ENCODE measurements around the gene DNM3. TPM values are rescaled to one million over a fixed set of nuclear protein-coding genes. Genes with fewer than 3 reads are reported as not detected.

Gene DNM3
- total RNA-seq, 1 donor from 2014 or later = 2.1 TPM

DNA sequence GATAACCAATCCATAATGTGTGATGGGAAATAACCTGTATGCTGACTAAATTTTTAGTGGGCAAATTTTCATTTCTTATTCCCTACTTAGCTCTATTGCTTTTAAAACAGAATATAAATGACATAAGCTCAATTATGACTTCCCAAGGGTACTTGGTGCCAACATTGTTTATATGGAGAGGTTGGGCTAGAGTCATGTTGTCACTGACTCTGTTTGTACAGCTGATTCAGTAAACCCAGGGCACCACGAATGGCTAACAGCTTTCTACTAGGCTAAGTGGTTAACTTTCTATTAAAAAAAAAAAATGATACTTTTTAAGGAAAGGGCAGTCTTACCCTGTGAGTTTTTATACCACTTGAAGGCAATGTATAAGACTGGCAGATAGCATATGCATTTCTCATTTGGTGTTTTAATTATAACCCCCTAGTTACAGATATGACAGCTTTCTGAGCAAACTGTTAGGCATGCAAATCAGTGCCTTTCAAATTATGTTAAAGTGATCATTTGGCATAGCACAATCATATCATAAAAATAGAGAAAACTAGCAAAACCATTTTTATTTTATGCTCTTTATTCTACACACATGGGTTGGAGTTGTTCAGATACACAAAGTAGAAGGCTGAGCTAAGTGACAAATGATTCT lies 147.1 kb downstream of the DNM3 start:
- no peak overlapping the region for H3K4me3 Mint-ChIP-seq
- H3K4me1 Mint-ChIP-seq = no peaks in the 10 kb centered on the region
- ATAC-seq (ENCODE audit: low read depth) (no peak), DNase-seq (no peak)
- ChIA-PET CTCF (interaction anchor here (0.7 to 10.5 kb wide), 6 partner anchors 10 to 739 kb away, joined by 3 to 160 read pairs (median 4); no protein-coding TSS in a partner anchor), POLR2A (no interaction called here)
- H3K36me3 Mint-ChIP-seq (ENCODE audit: low read depth) = no peaks in the 10 kb centered on the region
- no peaks in the 10 kb centered on the region for H3K9me3 Mint-ChIP-seq
- H3K27ac Mint-ChIP-seq = no peak overlapping the region
- intact Hi-C loops (cut with micrococcal nuclease) = no loop called here
- TF ChIP-seq, protein P1, sequence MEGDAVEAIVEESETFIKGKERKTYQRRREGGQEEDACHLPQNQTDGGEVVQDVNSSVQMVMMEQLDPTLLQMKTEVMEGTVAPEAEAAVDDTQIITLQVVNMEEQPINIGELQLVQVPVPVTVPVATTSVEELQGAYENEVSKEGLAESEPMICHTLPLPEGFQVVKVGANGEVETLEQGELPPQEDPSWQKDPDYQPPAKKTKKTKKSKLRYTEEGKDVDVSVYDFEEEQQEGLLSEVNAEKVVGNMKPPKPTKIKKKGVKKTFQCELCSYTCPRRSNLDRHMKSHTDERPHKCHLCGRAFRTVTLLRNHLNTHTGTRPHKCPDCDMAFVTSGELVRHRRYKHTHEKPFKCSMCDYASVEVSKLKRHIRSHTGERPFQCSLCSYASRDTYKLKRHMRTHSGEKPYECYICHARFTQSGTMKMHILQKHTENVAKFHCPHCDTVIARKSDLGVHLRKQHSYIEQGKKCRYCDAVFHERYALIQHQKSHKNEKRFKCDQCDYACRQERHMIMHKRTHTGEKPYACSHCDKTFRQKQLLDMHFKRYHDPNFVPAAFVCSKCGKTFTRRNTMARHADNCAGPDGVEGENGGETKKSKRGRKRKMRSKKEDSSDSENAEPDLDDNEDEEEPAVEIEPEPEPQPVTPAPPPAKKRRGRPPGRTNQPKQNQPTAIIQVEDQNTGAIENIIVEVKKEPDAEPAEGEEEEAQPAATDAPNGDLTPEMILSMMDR (IDR thresholded peaks at IDR 0.05) = no peak
- H3K27me3 Mint-ChIP-seq = no peaks in the 10 kb centered on the region

DNA sequence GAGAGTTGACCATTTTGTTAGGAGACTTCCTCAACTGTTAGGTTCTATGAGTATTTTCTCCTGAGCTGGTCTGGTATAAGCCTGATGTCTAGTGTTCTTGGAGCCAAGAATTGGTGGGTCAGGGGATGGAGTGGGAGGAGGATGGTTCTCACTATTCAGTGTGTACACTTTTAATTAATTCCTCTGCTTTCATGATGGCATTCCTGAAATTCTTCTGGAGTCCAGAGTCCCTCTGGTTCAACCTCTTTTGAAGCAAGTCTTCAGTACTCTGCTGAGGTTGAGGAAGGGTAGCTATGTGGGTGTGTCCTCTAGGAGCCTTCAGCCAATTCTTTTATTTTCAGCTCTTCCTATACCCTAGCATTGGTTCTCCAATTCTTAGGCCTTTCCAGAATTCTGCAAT lies 149.1 kb downstream of the DNM3 start:
- no peak overlapping the region for H3K27ac Mint-ChIP-seq

DNA sequence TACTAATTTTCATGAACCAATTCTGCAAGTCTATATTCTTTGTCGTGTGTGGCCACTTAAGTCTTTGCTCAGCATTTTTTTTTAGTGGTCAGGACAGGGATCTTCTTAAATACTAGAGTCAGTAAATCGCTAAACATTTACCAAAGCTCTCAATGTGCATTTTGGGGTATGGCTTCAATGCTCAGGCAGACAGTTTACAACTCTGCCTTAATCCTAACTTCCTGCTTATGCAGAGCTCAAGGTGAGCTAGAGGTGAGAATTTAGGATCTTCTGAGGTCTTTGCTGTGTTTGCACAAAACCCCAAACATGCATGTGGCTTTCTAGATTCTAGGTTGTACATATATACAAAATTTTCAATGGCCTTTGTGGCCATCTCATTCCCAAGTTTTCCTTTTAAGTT lies 153.0 kb downstream of the DNM3 start:
- Mint-ChIP-seq H3K36me3 (ENCODE audit: low read depth) (no peaks in the 10 kb centered on the region), H3K4me3 (no peak overlapping the region), H3K27me3 (no peaks in the 10 kb centered on the region), H3K9me3 (no peaks in the 10 kb centered on the region), H3K27ac (no peak overlapping the region), H3K4me1 (no peaks in the 10 kb centered on the region)
- ChIA-PET CTCF (no interaction called here), POLR2A (interaction anchor here (0.7 kb wide), 1 partner anchor 441 kb away, joined by 3 read pairs; no protein-coding TSS in a partner anchor)
- TF ChIP-seq, protein P1 (IDR thresholded peaks at IDR 0.05) = no peak
- no peak for ATAC-seq (ENCODE audit: low read depth)
- intact Hi-C loops (cut with micrococcal nuclease) = no loop called here
- DNase-seq = no peak

More for the DNA sequence above, 149.1 kb downstream of the DNM3 start:
- CTCF ChIA-PET = interaction anchor here (1.4 to 10.5 kb wide), 2 partner anchors 8 to 188 kb away, joined by 3 to 160 read pairs; no protein-coding TSS in a partner anchor
- POLR2A ChIA-PET = no interaction called here
- Mint-ChIP-seq H3K9me3 (no peaks in the 10 kb centered on the region), H3K4me3 (no peak overlapping the region), H3K36me3 (ENCODE audit: low read depth) (no peaks in the 10 kb centered on the region), H3K4me1 (no peaks in the 10 kb centered on the region), H3K27me3 (no peaks in the 10 kb centered on the region)
- no peak for ATAC-seq (ENCODE audit: low read depth)
- intact Hi-C loops (cut with micrococcal nuclease) = no loop called here
- TF ChIP-seq, protein P1 (IDR thresholded peaks at IDR 0.05) = no peak
- no peak for DNase-seq

DNA sequence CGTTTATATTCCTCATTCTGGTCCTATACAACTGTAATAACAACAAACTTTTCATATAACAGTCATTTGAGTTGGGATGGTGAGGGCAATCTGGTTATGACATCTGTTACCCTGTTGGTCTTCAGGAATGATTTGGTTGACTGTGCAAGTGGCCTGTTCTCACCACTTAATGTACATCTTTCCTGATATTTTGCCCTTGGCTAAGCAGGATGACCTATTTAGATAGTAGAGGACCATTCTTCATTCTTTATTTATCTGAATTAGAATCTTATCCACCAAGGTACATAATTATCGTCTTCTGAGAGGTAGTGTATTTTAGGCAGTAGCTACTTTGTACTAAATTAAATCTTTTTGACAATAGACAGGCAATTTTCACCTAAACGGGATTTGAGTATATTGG lies 154.3 kb downstream of the DNM3 start:
- CTCF ChIA-PET = interaction anchor here (1.2 kb wide), 1 partner anchor 10 kb away, joined by 3 read pairs; no protein-coding TSS in a partner anchor
- no peaks in the 10 kb centered on the region for H3K27me3 Mint-ChIP-seq
- no peaks in the 10 kb centered on the region for H3K4me1 Mint-ChIP-seq
- no peak for DNase-seq
- TF ChIP-seq, protein P1 (IDR thresholded peaks at IDR 0.05) = no peak
- no peak overlapping the region for H3K4me3 Mint-ChIP-seq
- ATAC-seq (ENCODE audit: low read depth) = no peak
- no peak overlapping the region for H3K27ac Mint-ChIP-seq
- intact Hi-C loops (cut with micrococcal nuclease) = no loop called here
- no peaks in the 10 kb centered on the region for H3K9me3 Mint-ChIP-seq
- H3K36me3 Mint-ChIP-seq (ENCODE audit: low read depth) = no peaks in the 10 kb centered on the region
- POLR2A ChIA-PET = no interaction called here

GRCh38 chr1:171997936-171998335 lies 156.6 kb downstream of the DNM3 start:
- Mint-ChIP-seq H3K4me3 (no peak overlapping the region), H3K36me3 (ENCODE audit: low read depth) (no peaks in the 10 kb centered on the region), H3K27me3 (no peaks in the 10 kb centered on the region), H3K4me1 (no peaks in the 10 kb centered on the region), H3K27ac (no peak overlapping the region), H3K9me3 (no peaks in the 10 kb centered on the region)
- intact Hi-C loops (cut with micrococcal nuclease) = no loop called here
- POLR2A ChIA-PET = no interaction called here
- CTCF ChIA-PET = interaction anchor here (2.5 kb wide), 1 partner anchor 9 kb away, joined by 6 read pairs; no protein-coding TSS in a partner anchor
- DNase-seq (no peak), ATAC-seq (ENCODE audit: low read depth) (no peak)
- TF ChIP-seq, protein P1 (IDR thresholded peaks at IDR 0.05) = no peak
